Lung (tissue), 12 donors: ENCODE measurements around the gene BEST4. TPM values are rescaled to one million over a fixed set of nuclear protein-coding genes. Genes with fewer than 3 reads are reported as not detected.

Source experiments
- ATAC-seq: fragments of 200-7000 bp; cut with Tn5 transposase; one replicate; pipeline ENCODE4 v1.9.1; 2020; ENCODE audit warnings: moderate number of reproducible peaks; ENCODE audit not compliant: insufficient read depth, low FRiP score
- DNase-seq, 3 donors: peaks; one replicate each; pipeline ENCODE4 v3.0.0-alpha.2; 2013 to 2017
- H3K27ac ChIP-seq, 2 donors: one replicate each; pipeline ENCODE4 v1.5.1; 2013; ENCODE audit warnings: mild to moderate bottlenecking in 2 of 2, moderate library complexity in 2 of 2, control low read depth in 1 of 2, inconsistent platforms in 1 of 2, low read depth in 1 of 2, low read length in 1 of 2
- H3K27me3 ChIP-seq, 3 donors: one replicate each; pipeline ENCODE4 v1.5.1; 2013; ENCODE audit warnings: low read length in 2 of 3; ENCODE audit not compliant: control insufficient read depth in 3 of 3, insufficient read depth in 3 of 3
- H3K36me3 ChIP-seq, 4 donors: one replicate each; pipeline ENCODE4 v1.5.1; 2013; ENCODE audit warnings: low read length in 4 of 4, mild to moderate bottlenecking in 1 of 4, moderate library complexity in 1 of 4; ENCODE audit not compliant: control insufficient read depth in 4 of 4, insufficient read depth in 4 of 4
- H3K4me1 ChIP-seq, 5 donors: one replicate each; pipeline ENCODE4 v1.5.1; 2013; ENCODE audit warnings: low read length in 5 of 5, mild to moderate bottlenecking in 2 of 5, moderate library complexity in 1 of 5; ENCODE audit not compliant: control insufficient read depth in 5 of 5, insufficient read depth in 5 of 5
- H3K4me3 ChIP-seq: one replicate; pipeline ENCODE4 v1.5.1; 2013; ENCODE audit warnings: mild to moderate bottlenecking, control low read depth, moderate library complexity
- H3K9ac ChIP-seq, 2 donors: one replicate each; pipeline ENCODE4 v1.5.1; 2013; ENCODE audit warnings: low read length in 2 of 2, control low read depth in 1 of 2; ENCODE audit not compliant: insufficient read depth in 1 of 2
- H3K9me3 ChIP-seq, 4 donors: one replicate each; pipeline ENCODE4 v1.5.1; 2013; ENCODE audit warnings: low read length in 3 of 4, mild to moderate bottlenecking in 1 of 4, moderate library complexity in 1 of 4; ENCODE audit not compliant: control insufficient read depth in 4 of 4, insufficient read depth in 3 of 4
- CTCF ChIP-seq: IDR thresholded peaks from 2 replicates; pipeline ENCODE4 v1.5.1; 2012; ENCODE audit warnings: mild to moderate bottlenecking; ENCODE audit errors: control extremely low read depth, extremely low read depth
- WGBS, 2 donors: extraction: QIAGEN DNeasy Blood & Tissue Kit; methylation state at CpG; one replicate each; pipeline ENCODE4 v1.1.7; 2013; 5-methylcytosine and 5-hydroxymethylcytosine counted together
- polyA plus RNA-seq, 2 donors: library from polyadenylated mRNA; stranded (reverse); fragments of 200-250 nt; gene quantifications; one replicate each; pipeline ENCODE4 v1.2.1, GENCODE V29; 2013
- total RNA-seq, 2 donors: library from RNA; depleted of rRNA in 1 of 2; stranded (reverse); fragments of >200 nt in 1 of 2; gene quantifications; one replicate each; pipeline ENCODE4 v1.2.1, GENCODE V29; 2014 to 2021
- donor health status: control.
- donor health status: control.
- donor health status: Bipolar disorder and iron deficiency.
- donor health status: healthy.
- donor health status: DM: yes; HTN: yes; CAD: no.

BEST4 gene
- total and polyA plus RNA-seq, 4 donors = 0.23 to 1.4 (median 0.56) TPM

- ATAC-seq = no peak
Measured at GRCh38 chr1:44790968-44791801, 3.2 kb upstream of the BEST4 start.

GRCh38 chr1:44787506-44787905, 464 bp downstream of the BEST4 start:
- H3K27ac ChIP-seq = peak overlapping the region in 1 of 2 donors; percentile 36
- no peak overlapping the region for H3K9ac ChIP-seq
- H3K27me3 ChIP-seq = no peaks in the 10 kb centered on the region
- H3K9me3 ChIP-seq = no peaks in the 10 kb centered on the region
- DNase-seq (no peak), ATAC-seq (no peak)
- no peak for TF ChIP-seq CTCF
- WGBS, 2 donors = 96% methylated on average over 10 of the region's 10 CpGs
- H3K36me3 ChIP-seq = no peaks in the 10 kb centered on the region
- no peak overlapping the region for H3K4me3 ChIP-seq
- H3K4me1 ChIP-seq = peaks cover 5 to 30% (median 8%) of the 10 kb centered on the region in 5 donors

More at GRCh38 chr1:44790968-44791801, 3.2 kb upstream of the BEST4 start:
- WGBS, 2 donors = 76 to 77% methylated on average over 7 of the region's 7 CpGs
- Histone ChIP-seq H3K4me1 (peaks cover 0 to 2% (median 0%) of the 10 kb centered on the region in 5 donors), H3K27me3 (no peaks in the 10 kb centered on the region), H3K4me3 (no peak overlapping the region), H3K36me3 (no peaks in the 10 kb centered on the region), H3K9me3 (no peaks in the 10 kb centered on the region), H3K9ac (no peak overlapping the region), H3K27ac (no peak overlapping the region)
- TF ChIP-seq CTCF = no peak
- DNase-seq = no peak

- WGBS, 2 donors = 75 to 81% methylated on average over 9 of the region's 9 CpGs
- DNase-seq (no peak), ATAC-seq (no peak)
- Histone ChIP-seq H3K27ac (peak overlapping the region in 1 of 2 donors; percentile 66), H3K27me3 (no peaks in the 10 kb centered on the region), H3K9me3 (no peaks in the 10 kb centered on the region), H3K9ac (no peak overlapping the region), H3K36me3 (no peaks in the 10 kb centered on the region), H3K4me1 (peaks cover 5 to 30% (median 8%) of the 10 kb centered on the region in 5 donors), H3K4me3 (no peak overlapping the region)
- no peak for TF ChIP-seq CTCF
Measured at GRCh38 chr1:44786841-44787426, 1.0 kb downstream of the BEST4 start.
